ENCODE results near the gene SLC27A3.

SLC27A3 gene

DNA sequence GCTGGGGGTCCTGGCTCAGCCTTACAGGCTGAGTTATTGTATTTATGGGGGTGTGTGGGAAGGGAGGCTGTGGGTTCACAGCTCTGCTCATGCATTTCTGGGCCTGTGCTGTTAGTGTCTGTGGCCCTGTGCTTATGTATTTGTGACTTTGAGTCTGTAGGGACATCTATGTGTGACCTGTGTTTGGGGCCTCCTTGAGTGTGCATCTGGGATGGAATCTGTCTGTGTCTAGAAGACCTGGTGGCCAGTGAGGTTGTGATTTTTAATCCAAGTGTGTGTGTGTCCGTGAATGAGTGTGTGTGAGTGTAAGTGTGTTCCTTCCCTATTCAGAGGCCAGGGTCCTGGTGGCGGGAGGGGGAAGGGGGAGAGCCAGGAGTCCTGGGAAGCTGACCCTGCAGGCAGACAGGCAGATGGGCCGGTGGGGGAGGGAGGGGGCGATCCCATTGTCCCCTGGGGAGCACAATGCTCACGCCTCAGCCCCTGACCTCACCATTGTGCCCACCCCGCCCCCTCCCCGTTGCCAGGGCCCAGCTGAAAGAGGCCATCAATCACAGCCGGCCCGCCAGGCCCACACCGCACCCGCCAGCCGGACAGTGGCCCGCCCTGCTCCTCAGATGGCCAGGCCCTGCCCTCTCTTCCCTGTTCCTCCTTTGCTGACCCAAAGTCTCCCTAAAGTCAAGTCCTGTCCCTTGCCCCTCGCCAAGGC lies 19.6 kb downstream of the SLC27A3 start:
- no peak overlapping the region for H3K4me2 ChIP-seq (ENCODE audit: low read length)
- TF ChIP-seq EZH2phosphoT487 (IDR thresholded peaks at IDR 0.05; ENCODE audit: borderline replicate concordance, low read length) = no peak
- no peaks in the 10 kb centered on the region for H3K9me3 ChIP-seq (ENCODE audit: control insufficient read depth, insufficient read depth, low read length)
- H3F3A ChIP-seq (ENCODE audit: control insufficient read depth, insufficient read depth) = peaks cover 12% of the 10 kb centered on the region
- H3K27me3 ChIP-seq (ENCODE audit: control insufficient read depth, low read length) = peaks cover 5% of the 10 kb centered on the region; the same call in 1 of the 2 replicates
- H3K79me2 ChIP-seq (ENCODE audit: control insufficient read depth, low read length) = no peaks in the 10 kb centered on the region
- no peak overlapping the region for H3K4me3 ChIP-seq (ENCODE audit: low read length)
- H4K20me1 ChIP-seq (ENCODE audit: control insufficient read depth, insufficient read depth, low read depth, low read length) = no peaks in the 10 kb centered on the region
- no peak overlapping the region for H3K27ac ChIP-seq (ENCODE audit: low read depth, low read length)
- peaks cover 26% of the 10 kb centered on the region for H3K4me1 ChIP-seq (ENCODE audit: control insufficient read depth, low read length)
- no peaks in the 10 kb centered on the region for H3K36me3 ChIP-seq (ENCODE audit: control insufficient read depth, low read length)
- no peaks in the 10 kb centered on the region for H3K9me2 ChIP-seq (replicated peaks; ENCODE audit: control insufficient read depth, low read length)

DNA sequence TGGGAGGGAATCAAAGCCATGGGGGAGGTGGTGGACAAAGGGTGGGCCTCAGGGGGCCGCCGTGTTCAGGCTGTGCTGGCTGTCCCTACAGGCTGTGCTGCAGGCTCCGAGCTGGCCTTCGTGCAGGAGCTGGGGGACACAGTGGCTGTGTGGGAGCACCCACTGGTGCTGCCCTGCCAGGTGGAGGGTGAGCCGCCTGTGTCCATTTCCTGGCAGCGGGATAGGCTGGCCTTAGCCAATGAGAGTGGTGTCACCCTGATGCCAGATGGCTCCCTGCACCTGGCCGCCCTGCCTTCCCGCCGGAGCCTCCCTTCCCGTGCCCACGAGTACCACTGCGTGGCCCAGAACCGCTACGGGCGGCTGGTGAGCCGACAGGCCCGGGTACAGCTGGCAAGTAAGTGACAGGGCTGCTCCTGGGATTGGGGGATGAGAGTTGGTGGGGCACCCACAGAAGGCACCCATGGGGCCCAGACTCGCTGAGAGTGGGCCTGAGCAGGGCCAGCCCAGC lies 20.2 kb downstream of the SLC27A3 start:
- H3K9me2 ChIP-seq (replicated peaks; ENCODE audit: control insufficient read depth, low read length) = no peaks in the 10 kb centered on the region
- peaks cover 12% of the 10 kb centered on the region for H3F3A ChIP-seq (ENCODE audit: control insufficient read depth, insufficient read depth)
- H3K36me3 ChIP-seq (ENCODE audit: control insufficient read depth, low read length) = no peaks in the 10 kb centered on the region
- H3K4me3 ChIP-seq (ENCODE audit: low read length) = no peak overlapping the region
- no peak overlapping the region for H3K27ac ChIP-seq (ENCODE audit: low read depth, low read length)
- no peaks in the 10 kb centered on the region; the same call in 1 of the 2 replicates for H3K27me3 ChIP-seq (ENCODE audit: control insufficient read depth, low read length)
- no peaks in the 10 kb centered on the region for H4K20me1 ChIP-seq (ENCODE audit: control insufficient read depth, insufficient read depth, low read depth, low read length)
- no peaks in the 10 kb centered on the region for H3K9me3 ChIP-seq (ENCODE audit: control insufficient read depth, insufficient read depth, low read length)
- peaks cover 20% of the 10 kb centered on the region for H3K4me1 ChIP-seq (ENCODE audit: control insufficient read depth, low read length)
- TF ChIP-seq, protein P1, sequence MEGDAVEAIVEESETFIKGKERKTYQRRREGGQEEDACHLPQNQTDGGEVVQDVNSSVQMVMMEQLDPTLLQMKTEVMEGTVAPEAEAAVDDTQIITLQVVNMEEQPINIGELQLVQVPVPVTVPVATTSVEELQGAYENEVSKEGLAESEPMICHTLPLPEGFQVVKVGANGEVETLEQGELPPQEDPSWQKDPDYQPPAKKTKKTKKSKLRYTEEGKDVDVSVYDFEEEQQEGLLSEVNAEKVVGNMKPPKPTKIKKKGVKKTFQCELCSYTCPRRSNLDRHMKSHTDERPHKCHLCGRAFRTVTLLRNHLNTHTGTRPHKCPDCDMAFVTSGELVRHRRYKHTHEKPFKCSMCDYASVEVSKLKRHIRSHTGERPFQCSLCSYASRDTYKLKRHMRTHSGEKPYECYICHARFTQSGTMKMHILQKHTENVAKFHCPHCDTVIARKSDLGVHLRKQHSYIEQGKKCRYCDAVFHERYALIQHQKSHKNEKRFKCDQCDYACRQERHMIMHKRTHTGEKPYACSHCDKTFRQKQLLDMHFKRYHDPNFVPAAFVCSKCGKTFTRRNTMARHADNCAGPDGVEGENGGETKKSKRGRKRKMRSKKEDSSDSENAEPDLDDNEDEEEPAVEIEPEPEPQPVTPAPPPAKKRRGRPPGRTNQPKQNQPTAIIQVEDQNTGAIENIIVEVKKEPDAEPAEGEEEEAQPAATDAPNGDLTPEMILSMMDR (IDR thresholded peaks at IDR 0.05; ENCODE audit: low read depth, low read length, poor library complexity, severe bottlenecking) = no peak
- TF ChIP-seq EZH2phosphoT487 (IDR thresholded peaks at IDR 0.05; ENCODE audit: borderline replicate concordance, low read length) = no peak
- H3K79me2 ChIP-seq (ENCODE audit: control insufficient read depth, low read length) = no peaks in the 10 kb centered on the region
- no peak overlapping the region for H3K4me2 ChIP-seq (ENCODE audit: low read length)

DNA sequence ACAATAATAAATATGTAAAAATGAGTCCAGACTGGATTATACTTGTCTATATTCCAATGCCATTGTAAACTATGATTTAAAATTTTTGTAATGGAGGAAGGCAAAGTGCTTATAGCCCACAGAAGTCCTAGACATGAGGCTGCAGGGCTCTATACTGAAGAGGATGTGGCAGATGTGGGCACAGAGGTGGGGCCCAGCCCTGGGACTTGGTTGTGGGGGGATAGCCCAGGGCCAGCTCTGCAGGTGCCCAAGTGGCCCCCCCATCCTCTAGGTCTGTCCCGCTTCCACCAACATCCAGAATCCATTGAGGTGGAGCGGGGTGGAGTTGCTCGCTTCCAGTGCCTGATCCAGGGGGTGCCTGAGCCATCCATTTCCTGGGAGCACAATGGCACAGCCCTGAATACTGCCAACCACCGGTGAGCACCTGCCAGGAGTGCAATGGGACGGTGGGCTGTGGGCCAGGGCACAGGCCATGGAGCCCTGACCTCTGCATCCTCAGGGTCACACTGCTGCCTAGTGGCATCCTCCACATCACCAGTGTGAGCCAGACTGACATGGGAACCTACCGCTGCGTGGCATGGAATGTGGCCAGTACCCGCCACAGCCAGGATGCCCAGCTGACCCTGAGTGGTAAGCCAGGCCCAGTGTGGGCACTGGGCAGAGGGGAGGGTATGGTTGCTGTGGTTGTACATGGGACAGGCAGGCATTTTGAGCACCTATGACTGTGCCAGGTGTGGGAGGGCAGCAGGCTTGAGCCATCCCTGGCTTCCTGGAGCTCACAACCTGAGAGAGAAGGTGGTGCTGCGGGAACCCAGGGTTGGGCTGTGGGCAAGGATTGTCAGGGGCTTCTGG lies 21.0 kb downstream of the SLC27A3 start:
- H3F3A ChIP-seq (ENCODE audit: control insufficient read depth, insufficient read depth) = peaks cover 4% of the 10 kb centered on the region
- no peaks in the 10 kb centered on the region for H3K79me2 ChIP-seq (ENCODE audit: control insufficient read depth, low read length)
- TF ChIP-seq, protein P1 (IDR thresholded peaks at IDR 0.05; ENCODE audit: low read depth, low read length, poor library complexity, severe bottlenecking) = no peak
- no peak for TF ChIP-seq EZH2phosphoT487 (IDR thresholded peaks at IDR 0.05; ENCODE audit: borderline replicate concordance, low read length)
- no peaks in the 10 kb centered on the region for H3K36me3 ChIP-seq (ENCODE audit: control insufficient read depth, low read length)
- H3K27ac ChIP-seq (ENCODE audit: low read depth, low read length) = no peak overlapping the region
- no peak overlapping the region for H3K4me3 ChIP-seq (ENCODE audit: low read length)
- H3K9me3 ChIP-seq (ENCODE audit: control insufficient read depth, insufficient read depth, low read length) = no peaks in the 10 kb centered on the region
- H3K9me2 ChIP-seq (replicated peaks; ENCODE audit: control insufficient read depth, low read length) = no peaks in the 10 kb centered on the region
- no peaks in the 10 kb centered on the region for H4K20me1 ChIP-seq (ENCODE audit: control insufficient read depth, insufficient read depth, low read depth, low read length)
- H3K4me1 ChIP-seq (ENCODE audit: control insufficient read depth, low read length) = peaks cover 12% of the 10 kb centered on the region
- H3K4me2 ChIP-seq (ENCODE audit: low read length) = no peak overlapping the region
- no peaks in the 10 kb centered on the region; the same call in 1 of the 2 replicates for H3K27me3 ChIP-seq (ENCODE audit: control insufficient read depth, low read length)
